Mammary epithelial cell (primary cell): Measurements from ENCODE around the gene CRKL.

Experiments
- CTCF ChIP-seq, 2 donors: IDR thresholded peaks in 1 of 2; conservative IDR thresholded peaks in 1 of 2; 2 replicates each; pipeline ENCODE4 v1.5.1; 2011 to 2012; ENCODE audit warnings: inconsistent platforms in 2 of 2, low read length in 2 of 2, mild to moderate bottlenecking in 2 of 2, control low read depth in 1 of 2, low read depth in 1 of 2; ENCODE audit not compliant: insufficient read depth in 1 of 2; ENCODE audit errors: extremely low read depth in 1 of 2
- EZH2 ChIP-seq: IDR thresholded peaks from 2 replicates; pipeline ENCODE4 v1.6.1; 2012; ENCODE audit warnings: low read length, inconsistent platforms, borderline replicate concordance

GRCh38 chr22:20976291-20976877 is 59.2 kb downstream of the CRKL start:
- TF ChIP-seq CTCF (conservative IDR thresholded peaks at IDR 0.05 in 1 of 2, IDR thresholded peaks at IDR 0.05 in 1 of 2; ENCODE audit: extremely low read depth in 1 of 2, insufficient read depth in 1 of 2, low read depth in 1 of 2, low read length in 2 of 2) = no peak
- TF ChIP-seq EZH2 = no peak
